ENCODE results near the gene ATP2B2. TPM values are rescaled to one million over a fixed set of nuclear protein-coding genes. Genes with fewer than 3 reads are reported as not detected.

ATP2B2 gene
- total and polyA plus RNA-seq, 2 donors (not counting 1 experiment from before 2014, with no cell fraction given), result not detected

DNA sequence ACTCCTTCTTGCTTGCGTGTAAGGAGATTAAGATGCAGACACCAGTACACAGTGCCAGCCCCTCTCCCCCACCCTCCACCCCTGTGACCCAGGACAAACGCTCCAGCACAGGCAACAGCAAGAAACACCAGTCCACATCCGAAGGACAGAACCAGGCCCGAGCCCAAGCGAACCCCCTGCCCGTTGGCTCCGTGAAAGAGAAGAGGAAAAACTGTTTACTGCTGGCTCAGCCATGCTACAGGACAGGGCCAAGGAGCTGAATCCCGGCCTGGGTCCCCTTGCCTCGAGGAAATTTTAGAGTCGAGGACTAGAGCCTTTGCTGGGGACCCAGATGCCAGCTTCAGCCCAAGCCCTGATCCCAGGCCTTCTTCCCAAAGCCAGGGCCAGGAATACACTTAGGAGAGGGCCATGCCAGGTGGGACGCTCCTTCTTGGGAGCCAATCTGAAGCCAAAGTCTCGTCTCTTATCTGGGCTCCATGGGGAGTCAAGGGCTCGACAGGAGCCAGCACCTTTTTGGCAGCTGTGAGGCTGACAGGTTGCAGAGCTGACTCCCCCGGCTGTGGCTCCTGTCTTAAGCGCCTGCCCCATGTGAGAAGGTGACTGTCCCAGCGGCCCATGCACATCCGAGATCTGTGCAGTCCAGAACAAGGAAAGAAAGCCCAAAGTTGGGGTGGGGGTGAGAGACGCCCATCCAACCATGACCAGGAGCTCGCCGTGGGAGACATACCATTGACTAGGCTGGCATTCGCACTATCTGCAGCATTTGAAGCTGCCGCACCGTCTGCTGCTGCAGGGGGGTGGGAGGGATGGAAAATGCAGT lies 120.6 kb downstream of the ATP2B2 start:
- DNase-seq, result no peak
- intact Hi-C loops (cut with micrococcal nuclease), result no loop called here
- Histone ChIP-seq H3K9me3 (ENCODE audit: control extremely low read depth in 1 of 3, control insufficient read depth in 2 of 3, insufficient read depth in 1 of 3, low read length in 2 of 3) (peaks cover 0 to 53% (median 35%) of the 10 kb centered on the region in 3 donors), H3K9ac (ENCODE audit: low read length) (no peak overlapping the region), H3K4me2 (replicated peaks; ENCODE audit: low read depth, low read length, poor library complexity, severe bottlenecking) (no peak overlapping the region), H3K79me2 (ENCODE audit: control insufficient read depth, insufficient read depth, low read length) (no peaks in the 10 kb centered on the region), H4K20me1 (ENCODE audit: control insufficient read depth, insufficient read depth, low read length, poor library complexity, severe bottlenecking) (no peaks in the 10 kb centered on the region), H2AFZ (ENCODE audit: insufficient read depth, low read depth, low read length, poor library complexity, severe bottlenecking) (no peak overlapping the region), H3K4me1 (ENCODE audit: control insufficient read depth in 2 of 2, insufficient read depth in 2 of 2, low read length in 2 of 2) (peaks cover 9 to 39% of the 10 kb centered on the region in 2 donors), H3K27ac (ENCODE audit: low read length in 2 of 2) (no peak overlapping the region), H3K4me3 (ENCODE audit: control extremely low read depth in 1 of 5, extremely low read depth in 1 of 5, insufficient read depth in 1 of 5, low read depth in 2 of 5, low read length in 4 of 5) (no peak overlapping the region), H3K27me3 (replicated peaks in 1 of 4; ENCODE audit: control extremely low read depth in 1 of 4, control insufficient read depth in 3 of 4, insufficient read depth in 4 of 4, low read length in 3 of 4) (no peaks in the 10 kb centered on the region), H3K36me3 (replicated peaks in 1 of 2; ENCODE audit: control extremely low read depth in 1 of 2, control insufficient read depth in 1 of 2, extremely low read depth in 1 of 2, insufficient read depth in 2 of 2, low read length in 1 of 2) (no peaks in the 10 kb centered on the region)
- no peak for TF ChIP-seq EZH2 (IDR thresholded peaks at IDR 0.05; ENCODE audit: borderline replicate concordance, insufficient read depth, low read depth, low read length, poor library complexity, severe bottlenecking)
- TF ChIP-seq, protein P1, sequence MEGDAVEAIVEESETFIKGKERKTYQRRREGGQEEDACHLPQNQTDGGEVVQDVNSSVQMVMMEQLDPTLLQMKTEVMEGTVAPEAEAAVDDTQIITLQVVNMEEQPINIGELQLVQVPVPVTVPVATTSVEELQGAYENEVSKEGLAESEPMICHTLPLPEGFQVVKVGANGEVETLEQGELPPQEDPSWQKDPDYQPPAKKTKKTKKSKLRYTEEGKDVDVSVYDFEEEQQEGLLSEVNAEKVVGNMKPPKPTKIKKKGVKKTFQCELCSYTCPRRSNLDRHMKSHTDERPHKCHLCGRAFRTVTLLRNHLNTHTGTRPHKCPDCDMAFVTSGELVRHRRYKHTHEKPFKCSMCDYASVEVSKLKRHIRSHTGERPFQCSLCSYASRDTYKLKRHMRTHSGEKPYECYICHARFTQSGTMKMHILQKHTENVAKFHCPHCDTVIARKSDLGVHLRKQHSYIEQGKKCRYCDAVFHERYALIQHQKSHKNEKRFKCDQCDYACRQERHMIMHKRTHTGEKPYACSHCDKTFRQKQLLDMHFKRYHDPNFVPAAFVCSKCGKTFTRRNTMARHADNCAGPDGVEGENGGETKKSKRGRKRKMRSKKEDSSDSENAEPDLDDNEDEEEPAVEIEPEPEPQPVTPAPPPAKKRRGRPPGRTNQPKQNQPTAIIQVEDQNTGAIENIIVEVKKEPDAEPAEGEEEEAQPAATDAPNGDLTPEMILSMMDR (IDR thresholded peaks at IDR 0.05), result no peak
- H3K4me1 Mint-ChIP-seq, result peaks cover 40% of the 10 kb centered on the region
- POLR2A ChIA-PET, result no interaction called here
- H3K4me3 Mint-ChIP-seq, result no peak overlapping the region
- ATAC-seq (ENCODE audit: low read depth), result no peak
- H3K27me3 Mint-ChIP-seq, result no peaks in the 10 kb centered on the region
- H3K9me3 Mint-ChIP-seq (ENCODE audit: insufficient read depth), result peaks cover 3% of the 10 kb centered on the region
- H3K27ac Mint-ChIP-seq, result no peak overlapping the region
- CTCF ChIA-PET, result no interaction called here
- 97% methylated on average over 20 of the region's 23 CpGs for WGBS (ENCODE audit: insufficient coverage)

GRCh38 chr3:10383850-10384248 lies 121.5 kb downstream of the ATP2B2 start:
- CTCF ChIA-PET, result no interaction called here
- TF ChIP-seq, protein P1 (IDR thresholded peaks at IDR 0.05), result no peak
- no peak for TF ChIP-seq EZH2 (IDR thresholded peaks at IDR 0.05; ENCODE audit: borderline replicate concordance, insufficient read depth, low read depth, low read length, poor library complexity, severe bottlenecking)
- 100% methylated on average over 2 of the region's 4 CpGs for WGBS (ENCODE audit: insufficient coverage)
- ATAC-seq (ENCODE audit: low read depth) (no peak), DNase-seq (no peak)
- Histone ChIP-seq H3K9me3 (ENCODE audit: control extremely low read depth in 1 of 3, control insufficient read depth in 2 of 3, insufficient read depth in 1 of 3, low read length in 2 of 3) (peaks cover 0 to 44% (median 26%) of the 10 kb centered on the region in 3 donors), H3K4me2 (replicated peaks; ENCODE audit: low read depth, low read length, poor library complexity, severe bottlenecking) (no peak overlapping the region), H3K27me3 (replicated peaks in 1 of 4; ENCODE audit: control extremely low read depth in 1 of 4, control insufficient read depth in 3 of 4, insufficient read depth in 4 of 4, low read length in 3 of 4) (no peaks in the 10 kb centered on the region), H3K27ac (ENCODE audit: low read length in 2 of 2) (no peak overlapping the region), H4K20me1 (ENCODE audit: control insufficient read depth, insufficient read depth, low read length, poor library complexity, severe bottlenecking) (no peaks in the 10 kb centered on the region), H3K9ac (ENCODE audit: low read length) (no peak overlapping the region), H2AFZ (ENCODE audit: insufficient read depth, low read depth, low read length, poor library complexity, severe bottlenecking) (no peak overlapping the region), H3K36me3 (replicated peaks in 1 of 2; ENCODE audit: control extremely low read depth in 1 of 2, control insufficient read depth in 1 of 2, extremely low read depth in 1 of 2, insufficient read depth in 2 of 2, low read length in 1 of 2) (no peaks in the 10 kb centered on the region), H3K4me3 (ENCODE audit: control extremely low read depth in 1 of 5, extremely low read depth in 1 of 5, insufficient read depth in 1 of 5, low read depth in 2 of 5, low read length in 4 of 5) (no peak overlapping the region), H3K4me1 (ENCODE audit: control insufficient read depth in 2 of 2, insufficient read depth in 2 of 2, low read length in 2 of 2) (peaks cover 1 to 30% of the 10 kb centered on the region in 2 donors), H3K79me2 (ENCODE audit: control insufficient read depth, insufficient read depth, low read length) (no peaks in the 10 kb centered on the region)
- Mint-ChIP-seq H3K27me3 (no peaks in the 10 kb centered on the region), H3K4me1 (peaks cover 32% of the 10 kb centered on the region), H3K4me3 (no peak overlapping the region), H3K27ac (no peak overlapping the region), H3K9me3 (ENCODE audit: insufficient read depth) (peaks cover 3% of the 10 kb centered on the region)
- intact Hi-C loops (cut with micrococcal nuclease), result no loop called here
- POLR2A ChIA-PET, result no interaction called here

Measured in B cell (primary cell).